HEK293 (cell line): ENCODE data around the gene BCOR.

Experiments used
- CTCF ChIA-PET: fragments of 350-600 bp; formaldehyde crosslinking; extraction: SDS; loops from one replicate; lab custom pipeline; 2021; ENCODE audit warnings: antibody characterized with exemption; lab: Yijun Ruan, JAX
- POLR2A ChIA-PET: fragments of 300-600 bp; formaldehyde crosslinking; extraction: SDS; loops from one replicate; lab custom pipeline; 2020; ENCODE audit warnings: antibody characterized with exemption, inconsistent platforms; lab: Yijun Ruan, JAX
- H3K27ac ChIP-seq: fragments of 200-500 bp; sonication (Bioruptor generic); 2 replicates; pipeline ENCODE4 v1.5.1; 2014; ENCODE audit warnings: low read depth, low read length, control low read depth, inconsistent platforms; ENCODE audit errors: extremely low read depth
- H3K36me3 ChIP-seq, 2 experiments: fragments of 200-500 bp in 1 of 2; sonication (Bioruptor generic) in 1 of 2; 1 replicate in 1 of 2; 2 replicates in 1 of 2; pipeline ENCODE4 v1.5.1; 2014 to 2017; ENCODE audit warnings: inconsistent platforms in 2 of 2, low read length in 2 of 2; ENCODE audit not compliant: control insufficient read depth in 2 of 2, insufficient read depth in 1 of 2
- H3K4me1 ChIP-seq: fragments of 200-500 bp; sonication (Bioruptor generic); 2 replicates; pipeline ENCODE4 v1.5.1; 2014; ENCODE audit warnings: mild to moderate bottlenecking, low read length, inconsistent platforms; ENCODE audit not compliant: control insufficient read depth, insufficient read depth
- H3K4me3 ChIP-seq: 2 replicates; pipeline ENCODE4 v1.5.1; 2011; ENCODE audit warnings: low read depth, mild to moderate bottlenecking, control low read depth, low read length, moderate library complexity
- H3K9me3 ChIP-seq: fragments of 200-500 bp; sonication (Bioruptor generic); 2 replicates; pipeline ENCODE4 v1.5.1; 2014; ENCODE audit warnings: low read depth, low read length, inconsistent platforms; ENCODE audit not compliant: control insufficient read depth, insufficient read depth
- EGR2 ChIP-seq: fragments of 450-650 bp; formaldehyde crosslinking; IDR thresholded peaks from 2 replicates; pipeline ENCODE4 v1.5.1; 2016; ENCODE audit warnings: low read depth, missing biosample characterization, missing genetic modification characterization
- GLIS2 ChIP-seq: fragments of 450-650 bp; formaldehyde crosslinking; IDR thresholded peaks from 2 replicates; pipeline ENCODE4 v1.5.1; 2016; ENCODE audit warnings: missing biosample characterization, missing genetic modification characterization
- KLF8 ChIP-seq: fragments of 450-650 bp; formaldehyde crosslinking; IDR thresholded peaks from 2 replicates; pipeline ENCODE4 v1.5.1; 2016; ENCODE audit warnings: missing biosample characterization, missing genetic modification characterization
- OSR2 ChIP-seq: fragments of 450-650 bp; formaldehyde crosslinking; IDR thresholded peaks from 2 replicates; pipeline ENCODE4 v1.5.1; 2016; ENCODE audit warnings: missing biosample characterization, missing genetic modification characterization
- PRDM1 ChIP-seq: fragments of 450-650 bp; formaldehyde crosslinking; IDR thresholded peaks from 2 replicates; pipeline ENCODE4; 2016; ENCODE audit warnings: missing biosample characterization, missing genetic modification characterization
- SP3 ChIP-seq: fragments of 450-650 bp; formaldehyde crosslinking; IDR thresholded peaks from 2 replicates; pipeline ENCODE4 v1.5.1; 2016; ENCODE audit warnings: missing biosample characterization, missing genetic modification characterization
- ZBTB17 ChIP-seq: fragments of 450-650 bp; formaldehyde crosslinking; IDR thresholded peaks from 2 replicates; pipeline ENCODE4 v1.5.1; 2016; ENCODE audit warnings: missing biosample characterization, missing genetic modification characterization
- ZBTB48 ChIP-seq: fragments of 450-650 bp; formaldehyde crosslinking; IDR thresholded peaks from 2 replicates; pipeline ENCODE4 v1.5.1; 2016; ENCODE audit warnings: missing biosample characterization, missing genetic modification characterization
- ZBTB8A ChIP-seq: fragments of 450-650 bp; formaldehyde crosslinking; IDR thresholded peaks from 2 replicates; pipeline ENCODE4 v1.5.1; 2016; ENCODE audit warnings: missing biosample characterization, missing genetic modification characterization
- ZEB2 ChIP-seq: fragments of 450-650 bp; formaldehyde crosslinking; IDR thresholded peaks from 2 replicates; pipeline ENCODE4 v1.5.1; 2016; ENCODE audit warnings: missing biosample characterization, missing genetic modification characterization
- ZFP37 ChIP-seq: fragments of 450-650 bp; formaldehyde crosslinking; IDR thresholded peaks from 2 replicates; pipeline ENCODE4 v1.5.1; 2016; ENCODE audit warnings: missing biosample characterization, missing genetic modification characterization
- ZFP69B ChIP-seq: fragments of 450-650 bp; formaldehyde crosslinking; IDR thresholded peaks from 2 replicates; pipeline ENCODE4 v1.5.1; 2016; ENCODE audit warnings: missing biosample characterization, missing genetic modification characterization
- ZNF112 ChIP-seq: fragments of 450-650 bp; formaldehyde crosslinking; IDR thresholded peaks from 2 replicates; pipeline ENCODE4 v1.5.0; 2017; ENCODE audit warnings: missing biosample characterization, missing genetic modification characterization
- ZNF302 ChIP-seq: fragments of 450-650 bp; formaldehyde crosslinking; IDR thresholded peaks from 2 replicates; pipeline ENCODE4 v1.5.1; 2016; ENCODE audit warnings: missing biosample characterization, missing genetic modification characterization, low read depth
- ZNF335 ChIP-seq: fragments of 450-650 bp; formaldehyde crosslinking; conservative IDR thresholded peaks from 2 replicates; pipeline ENCODE4 v1.5.1; 2016; ENCODE audit warnings: missing biosample characterization, missing genetic modification characterization
- ZNF341 ChIP-seq: fragments of 450-650 bp; formaldehyde crosslinking; IDR thresholded peaks from 2 replicates; pipeline ENCODE4; 2016; ENCODE audit warnings: low read depth, missing biosample characterization, missing genetic modification characterization
- ZNF394 ChIP-seq: fragments of 450-650 bp; formaldehyde crosslinking; IDR thresholded peaks from 2 replicates; pipeline ENCODE4 v1.5.1; 2016; ENCODE audit warnings: missing biosample characterization, missing genetic modification characterization, mild to moderate bottlenecking, moderate library complexity, borderline replicate concordance
- ZNF48 ChIP-seq: fragments of 450-650 bp; formaldehyde crosslinking; IDR thresholded peaks from 2 replicates; pipeline ENCODE4 v1.5.1; 2016; ENCODE audit warnings: missing biosample characterization, missing genetic modification characterization
- ZNF549 ChIP-seq: fragments of 450-650 bp; IDR thresholded peaks from 2 replicates; pipeline ENCODE4 v1.5.1; 2018; ENCODE audit warnings: missing biosample characterization, missing genetic modification characterization, mild to moderate bottlenecking, inconsistent platforms, moderate library complexity
- ZNF610 ChIP-seq: fragments of 450-650 bp; formaldehyde crosslinking; IDR thresholded peaks from 2 replicates; pipeline ENCODE4 v1.5.1; 2016; ENCODE audit warnings: missing biosample characterization, missing genetic modification characterization, borderline replicate concordance
- ZNF629 ChIP-seq: fragments of 450-650 bp; formaldehyde crosslinking; IDR thresholded peaks from 2 replicates; pipeline ENCODE4 v1.5.1; 2017; ENCODE audit warnings: missing biosample characterization, missing genetic modification characterization
- ZNF843 ChIP-seq: fragments of 450-650 bp; formaldehyde crosslinking; IDR thresholded peaks from 2 replicates; pipeline ENCODE4 v1.5.1; 2016; ENCODE audit warnings: missing biosample characterization, missing genetic modification characterization
- ZXDB ChIP-seq: fragments of 450-650 bp; formaldehyde crosslinking; IDR thresholded peaks from 2 replicates; pipeline ENCODE4 v1.5.1; 2016; ENCODE audit warnings: missing biosample characterization, missing genetic modification characterization
- TF ChIP-seq, protein P1 (sequence below): fragments of 450-650 bp; formaldehyde crosslinking; IDR thresholded peaks from 2 replicates; pipeline ENCODE4 v1.5.1; 2017; ENCODE audit warnings: missing biosample characterization, missing genetic modification characterization
- TF ChIP-seq, protein P2 (sequence below): fragments of 450-650 bp; formaldehyde crosslinking; IDR thresholded peaks from 2 replicates; pipeline ENCODE4 v1.5.1; 2016; ENCODE audit warnings: missing biosample characterization, missing genetic modification characterization
- TF ChIP-seq, protein P3 (sequence below): fragments of 450-650 bp; formaldehyde crosslinking; optimal IDR thresholded peaks from 2 replicates; pipeline ENCODE3; 2016; ENCODE audit warnings: missing biosample characterization, mild to moderate bottlenecking, missing genetic modification characterization
- TF ChIP-seq, protein P4 (sequence below): fragments of 450-650 bp; formaldehyde crosslinking; IDR thresholded peaks from 2 replicates; pipeline ENCODE4 v1.5.1; 2016; ENCODE audit warnings: missing biosample characterization, missing genetic modification characterization
- TF ChIP-seq, protein P5 (sequence below): fragments of 450-650 bp; formaldehyde crosslinking; IDR thresholded peaks from 2 replicates; pipeline ENCODE4 v1.5.1; 2016; ENCODE audit warnings: missing biosample characterization, missing genetic modification characterization

BCOR gene

DNA sequence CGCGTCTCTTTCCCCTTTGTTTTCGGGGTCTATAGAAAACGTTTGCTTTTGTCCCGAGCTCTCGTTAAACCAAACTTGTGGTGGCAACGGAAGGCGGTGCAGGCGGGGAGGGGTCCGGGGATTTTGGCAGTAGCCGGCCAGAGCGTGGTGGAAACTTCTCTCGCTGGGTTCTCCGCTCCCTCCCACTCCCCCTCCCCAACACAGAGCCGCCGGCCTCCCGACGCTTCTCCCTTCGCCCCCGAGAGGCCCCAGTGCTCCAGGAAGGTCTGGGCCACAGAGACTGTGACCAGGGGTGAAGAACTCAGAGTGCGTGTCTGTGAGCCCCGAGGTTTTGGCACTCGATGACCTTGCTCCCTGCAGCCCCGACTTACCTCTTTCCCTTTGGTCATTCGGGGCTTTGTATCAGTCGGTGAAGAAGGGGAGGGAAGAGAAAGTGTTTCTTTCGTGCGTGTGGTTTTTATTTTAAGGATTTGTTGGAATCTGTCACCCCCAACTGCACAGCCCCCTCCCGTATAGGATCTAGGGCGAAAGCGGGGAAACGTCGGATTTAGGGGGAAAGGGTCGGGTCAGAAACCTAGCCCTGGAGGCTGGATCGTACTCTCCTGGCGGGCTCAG, 9.0 kb upstream of the BCOR start:
- ChIA-PET CTCF (no interaction called here), POLR2A (interaction anchor here (5.7 kb wide), 1 partner anchor 8 kb away, joined by 50 read pairs; the partner anchor contains the start of gene BCOR)
- no peaks in the 10 kb centered on the region for H3K9me3 ChIP-seq
- H3K36me3 ChIP-seq = no peaks in the 10 kb centered on the region
- peak overlapping the region; percentile 100 for H3K27ac ChIP-seq
- H3K4me3 ChIP-seq = peak overlapping the region; percentile 64
- H3K4me1 ChIP-seq = peaks cover 16% of the 10 kb centered on the region
- TF ChIP-seq ZNF335 (tag by site-specific recombination) = peak; percentile 54
- no peak for TF ChIP-seq ZFP69B (tag by site-specific recombination)
- no peak for TF ChIP-seq ZNF610
- peak; percentile 85; the same call in 1 of the 2 replicates for TF ChIP-seq ZNF394 (tag by site-specific recombination)
- TF ChIP-seq ZEB2 (tag by site-specific recombination) = peak; percentile 42
- TF ChIP-seq, protein P1, sequence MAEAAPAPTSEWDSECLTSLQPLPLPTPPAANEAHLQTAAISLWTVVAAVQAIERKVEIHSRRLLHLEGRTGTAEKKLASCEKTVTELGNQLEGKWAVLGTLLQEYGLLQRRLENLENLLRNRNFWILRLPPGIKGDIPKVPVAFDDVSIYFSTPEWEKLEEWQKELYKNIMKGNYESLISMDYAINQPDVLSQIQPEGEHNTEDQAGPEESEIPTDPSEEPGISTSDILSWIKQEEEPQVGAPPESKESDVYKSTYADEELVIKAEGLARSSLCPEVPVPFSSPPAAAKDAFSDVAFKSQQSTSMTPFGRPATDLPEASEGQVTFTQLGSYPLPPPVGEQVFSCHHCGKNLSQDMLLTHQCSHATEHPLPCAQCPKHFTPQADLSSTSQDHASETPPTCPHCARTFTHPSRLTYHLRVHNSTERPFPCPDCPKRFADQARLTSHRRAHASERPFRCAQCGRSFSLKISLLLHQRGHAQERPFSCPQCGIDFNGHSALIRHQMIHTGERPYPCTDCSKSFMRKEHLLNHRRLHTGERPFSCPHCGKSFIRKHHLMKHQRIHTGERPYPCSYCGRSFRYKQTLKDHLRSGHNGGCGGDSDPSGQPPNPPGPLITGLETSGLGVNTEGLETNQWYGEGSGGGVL (tag by site-specific recombination) = peak; percentile 70
- no peak for TF ChIP-seq ZNF112 (tag by site-specific recombination)
- no peak for TF ChIP-seq ZNF302 (tag by site-specific recombination)
- no peak for TF ChIP-seq ZNF843 (tag by site-specific recombination)
- TF ChIP-seq, protein P2, sequence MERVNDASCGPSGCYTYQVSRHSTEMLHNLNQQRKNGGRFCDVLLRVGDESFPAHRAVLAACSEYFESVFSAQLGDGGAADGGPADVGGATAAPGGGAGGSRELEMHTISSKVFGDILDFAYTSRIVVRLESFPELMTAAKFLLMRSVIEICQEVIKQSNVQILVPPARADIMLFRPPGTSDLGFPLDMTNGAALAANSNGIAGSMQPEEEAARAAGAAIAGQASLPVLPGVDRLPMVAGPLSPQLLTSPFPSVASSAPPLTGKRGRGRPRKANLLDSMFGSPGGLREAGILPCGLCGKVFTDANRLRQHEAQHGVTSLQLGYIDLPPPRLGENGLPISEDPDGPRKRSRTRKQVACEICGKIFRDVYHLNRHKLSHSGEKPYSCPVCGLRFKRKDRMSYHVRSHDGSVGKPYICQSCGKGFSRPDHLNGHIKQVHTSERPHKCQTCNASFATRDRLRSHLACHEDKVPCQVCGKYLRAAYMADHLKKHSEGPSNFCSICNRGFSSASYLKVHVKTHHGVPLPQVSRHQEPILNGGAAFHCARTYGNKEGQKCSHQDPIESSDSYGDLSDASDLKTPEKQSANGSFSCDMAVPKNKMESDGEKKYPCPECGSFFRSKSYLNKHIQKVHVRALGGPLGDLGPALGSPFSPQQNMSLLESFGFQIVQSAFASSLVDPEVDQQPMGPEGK (tag by site-specific recombination) = 0 out of 2 replicates have a peak, but pooled peaks have one; percentile 5
- no peak for TF ChIP-seq ZXDB (tag by site-specific recombination)
- peak; percentile 18; the same call in 1 of the 2 replicates for TF ChIP-seq ZBTB17 (tag by site-specific recombination)
- TF ChIP-seq KLF8 (tag by site-specific recombination) = peak; percentile 48
- 0 out of 2 replicates have a peak, but pooled peaks have one; percentile 15 for TF ChIP-seq ZNF629 (tag by site-specific recombination)
- no peak for TF ChIP-seq ZNF549 (tag by site-specific recombination)
- peak; percentile 32; the same call in 1 of the 2 replicates for TF ChIP-seq ZNF341 (tag by site-specific recombination)
- TF ChIP-seq EGR2 (tag by site-specific recombination) = 0 out of 2 replicates have a peak, but pooled peaks have one; percentile 31
- 0 out of 2 replicates have a peak, but pooled peaks have one; percentile 38 for TF ChIP-seq GLIS2
- TF ChIP-seq, protein P3, sequence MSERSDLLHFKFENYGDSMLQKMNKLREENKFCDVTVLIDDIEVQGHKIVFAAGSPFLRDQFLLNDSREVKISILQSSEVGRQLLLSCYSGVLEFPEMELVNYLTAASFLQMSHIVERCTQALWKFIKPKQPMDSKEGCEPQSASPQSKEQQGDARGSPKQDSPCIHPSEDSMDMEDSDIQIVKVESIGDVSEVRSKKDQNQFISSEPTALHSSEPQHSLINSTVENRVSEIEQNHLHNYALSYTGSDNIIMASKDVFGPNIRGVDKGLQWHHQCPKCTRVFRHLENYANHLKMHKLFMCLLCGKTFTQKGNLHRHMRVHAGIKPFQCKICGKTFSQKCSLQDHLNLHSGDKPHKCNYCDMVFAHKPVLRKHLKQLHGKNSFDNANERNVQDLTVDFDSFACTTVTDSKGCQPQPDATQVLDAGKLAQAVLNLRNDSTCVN = peak; percentile 4
- no peak for TF ChIP-seq ZBTB48 (tag by site-specific recombination)
- peak; percentile 42 for TF ChIP-seq SP3
- TF ChIP-seq ZFP37 (tag by site-specific recombination) = no peak
- TF ChIP-seq, protein P4, sequence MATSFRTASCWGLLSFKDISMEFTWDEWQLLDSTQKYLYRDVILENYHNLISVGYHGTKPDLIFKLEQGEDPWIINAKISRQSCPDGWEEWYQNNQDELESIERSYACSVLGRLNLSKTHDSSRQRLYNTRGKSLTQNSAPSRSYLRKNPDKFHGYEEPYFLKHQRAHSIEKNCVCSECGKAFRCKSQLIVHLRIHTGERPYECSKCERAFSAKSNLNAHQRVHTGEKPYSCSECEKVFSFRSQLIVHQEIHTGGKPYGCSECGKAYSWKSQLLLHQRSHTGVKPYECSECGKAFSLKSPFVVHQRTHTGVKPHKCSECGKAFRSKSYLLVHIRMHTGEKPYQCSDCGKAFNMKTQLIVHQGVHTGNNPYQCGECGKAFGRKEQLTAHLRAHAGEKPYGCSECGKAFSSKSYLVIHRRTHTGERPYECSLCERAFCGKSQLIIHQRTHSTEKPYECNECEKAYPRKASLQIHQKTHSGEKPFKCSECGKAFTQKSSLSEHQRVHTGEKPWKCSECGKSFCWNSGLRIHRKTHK (tag by site-specific recombination) = no peak
- no peak for TF ChIP-seq PRDM1 (tag by site-specific recombination)
- peak; percentile 38; the same call in 1 of the 2 replicates for TF ChIP-seq OSR2
- TF ChIP-seq ZNF48 (tag by site-specific recombination) = no peak
- TF ChIP-seq ZBTB8A = no peak
- TF ChIP-seq, protein P5, sequence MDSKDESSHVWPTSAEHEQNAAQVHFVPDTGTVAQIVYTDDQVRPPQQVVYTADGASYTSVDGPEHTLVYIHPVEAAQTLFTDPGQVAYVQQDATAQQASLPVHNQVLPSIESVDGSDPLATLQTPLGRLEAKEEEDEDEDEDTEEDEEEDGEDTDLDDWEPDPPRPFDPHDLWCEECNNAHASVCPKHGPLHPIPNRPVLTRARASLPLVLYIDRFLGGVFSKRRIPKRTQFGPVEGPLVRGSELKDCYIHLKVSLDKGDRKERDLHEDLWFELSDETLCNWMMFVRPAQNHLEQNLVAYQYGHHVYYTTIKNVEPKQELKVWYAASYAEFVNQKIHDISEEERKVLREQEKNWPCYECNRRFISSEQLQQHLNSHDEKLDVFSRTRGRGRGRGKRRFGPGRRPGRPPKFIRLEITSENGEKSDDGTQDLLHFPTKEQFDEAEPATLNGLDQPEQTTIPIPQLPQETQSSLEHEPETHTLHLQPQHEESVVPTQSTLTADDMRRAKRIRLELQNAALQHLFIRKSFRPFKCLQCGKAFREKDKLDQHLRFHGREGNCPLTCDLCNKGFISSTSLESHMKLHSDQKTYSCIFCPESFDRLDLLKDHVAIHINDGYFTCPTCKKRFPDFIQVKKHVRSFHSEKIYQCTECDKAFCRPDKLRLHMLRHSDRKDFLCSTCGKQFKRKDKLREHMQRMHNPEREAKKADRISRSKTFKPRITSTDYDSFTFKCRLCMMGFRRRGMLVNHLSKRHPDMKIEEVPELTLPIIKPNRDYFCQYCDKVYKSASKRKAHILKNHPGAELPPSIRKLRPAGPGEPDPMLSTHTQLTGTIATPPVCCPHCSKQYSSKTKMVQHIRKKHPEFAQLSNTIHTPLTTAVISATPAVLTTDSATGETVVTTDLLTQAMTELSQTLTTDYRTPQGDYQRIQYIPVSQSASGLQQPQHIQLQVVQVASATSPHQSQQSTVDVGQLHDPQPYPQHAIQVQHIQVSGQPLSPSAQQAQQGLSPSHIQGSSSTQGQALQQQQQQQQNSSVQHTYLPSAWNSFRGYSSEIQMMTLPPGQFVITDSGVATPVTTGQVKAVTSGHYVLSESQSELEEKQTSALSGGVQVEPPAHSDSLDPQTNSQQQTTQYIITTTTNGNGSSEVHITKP = no peak
